GM12874 (cell line): Measurements from ENCODE around the gene FERMT2.

ENCODE experiments used
- TF ChIP-seq, protein P1 (sequence below): IDR thresholded peaks from 2 replicates; pipeline ENCODE4 v1.5.1; 2011; ENCODE audit warnings: low read depth, mild to moderate bottlenecking, control low read depth, low read length, moderate library complexity; ENCODE audit not compliant: insufficient read depth

Gene FERMT2

DNA sequence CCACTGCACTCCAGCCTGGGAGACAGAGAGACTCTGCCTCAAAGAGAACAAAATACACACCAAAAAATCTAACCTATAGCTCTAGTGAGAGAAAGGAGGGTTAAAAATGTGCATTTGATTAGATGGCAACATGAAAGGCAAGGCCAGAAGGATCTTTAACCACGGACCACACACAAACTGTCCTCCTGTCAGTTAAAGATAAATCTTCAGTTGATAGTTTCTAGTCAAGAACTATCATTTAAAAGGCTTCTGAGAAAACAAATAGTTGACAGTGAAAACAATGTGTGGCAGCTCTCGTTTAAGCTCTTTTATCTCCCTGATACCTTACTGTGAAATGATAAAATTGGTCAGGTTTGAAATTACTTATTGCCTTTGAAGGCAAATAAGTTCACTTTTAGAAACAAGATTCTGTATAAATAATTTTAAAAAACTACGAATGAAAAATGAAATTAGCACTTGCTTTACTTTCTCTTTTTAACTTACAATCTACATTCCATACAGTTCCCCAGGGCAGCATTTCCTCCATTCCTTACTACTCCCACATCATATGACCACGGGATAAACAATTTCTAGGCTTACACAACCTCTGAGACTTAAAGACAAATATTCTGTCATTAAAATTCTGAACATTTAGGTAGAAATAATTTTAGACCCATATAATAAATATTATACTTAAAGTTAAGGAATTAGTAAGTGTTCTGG is 88.1 kb downstream of the FERMT2 start:
- TF ChIP-seq, protein P1, sequence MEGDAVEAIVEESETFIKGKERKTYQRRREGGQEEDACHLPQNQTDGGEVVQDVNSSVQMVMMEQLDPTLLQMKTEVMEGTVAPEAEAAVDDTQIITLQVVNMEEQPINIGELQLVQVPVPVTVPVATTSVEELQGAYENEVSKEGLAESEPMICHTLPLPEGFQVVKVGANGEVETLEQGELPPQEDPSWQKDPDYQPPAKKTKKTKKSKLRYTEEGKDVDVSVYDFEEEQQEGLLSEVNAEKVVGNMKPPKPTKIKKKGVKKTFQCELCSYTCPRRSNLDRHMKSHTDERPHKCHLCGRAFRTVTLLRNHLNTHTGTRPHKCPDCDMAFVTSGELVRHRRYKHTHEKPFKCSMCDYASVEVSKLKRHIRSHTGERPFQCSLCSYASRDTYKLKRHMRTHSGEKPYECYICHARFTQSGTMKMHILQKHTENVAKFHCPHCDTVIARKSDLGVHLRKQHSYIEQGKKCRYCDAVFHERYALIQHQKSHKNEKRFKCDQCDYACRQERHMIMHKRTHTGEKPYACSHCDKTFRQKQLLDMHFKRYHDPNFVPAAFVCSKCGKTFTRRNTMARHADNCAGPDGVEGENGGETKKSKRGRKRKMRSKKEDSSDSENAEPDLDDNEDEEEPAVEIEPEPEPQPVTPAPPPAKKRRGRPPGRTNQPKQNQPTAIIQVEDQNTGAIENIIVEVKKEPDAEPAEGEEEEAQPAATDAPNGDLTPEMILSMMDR, result no peak

GRCh38 chr14:52861403-52861802 is 89.4 kb downstream of the FERMT2 start:
- TF ChIP-seq, protein P1, result no peak

DNA sequence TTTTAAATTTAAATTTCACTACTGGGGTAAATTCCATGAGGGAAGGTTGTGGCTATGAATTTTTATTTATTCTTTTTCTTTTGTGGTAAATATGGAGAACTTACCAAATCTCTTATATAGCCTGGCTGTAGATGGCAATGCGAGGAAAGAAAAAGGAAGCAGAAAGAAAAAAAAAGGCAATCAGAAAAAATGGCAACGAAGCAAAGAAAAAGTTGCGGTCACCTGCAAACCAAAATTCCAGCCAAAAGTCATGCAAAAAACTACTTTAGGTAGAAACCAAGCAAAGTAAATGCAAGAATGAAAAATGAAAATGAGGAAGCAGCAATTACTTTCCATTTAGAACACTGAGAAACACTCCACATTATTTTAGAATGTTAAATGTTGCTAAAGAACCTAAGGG is 89.9 kb downstream of the FERMT2 start:
- TF ChIP-seq, protein P1, result no peak

DNA sequence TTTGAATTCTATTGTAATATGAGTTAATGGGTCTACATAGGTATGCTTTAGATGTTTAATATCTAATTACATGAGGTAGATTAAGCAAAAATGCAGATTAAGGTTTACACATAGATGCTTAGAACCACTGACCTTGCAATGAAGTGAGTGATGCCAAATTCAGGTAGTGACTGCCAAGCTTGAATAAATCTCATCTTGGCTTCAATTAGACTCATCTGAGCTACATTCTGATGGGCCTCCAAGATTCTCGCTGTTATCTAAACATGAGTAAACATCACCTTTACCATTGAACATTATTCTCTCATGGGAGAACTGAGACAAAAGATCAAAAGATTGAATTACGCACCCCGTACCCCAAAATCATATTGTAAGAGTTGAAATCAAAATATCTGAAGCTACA is 90.6 kb downstream of the FERMT2 start:
- TF ChIP-seq, protein P1, result no peak

DNA sequence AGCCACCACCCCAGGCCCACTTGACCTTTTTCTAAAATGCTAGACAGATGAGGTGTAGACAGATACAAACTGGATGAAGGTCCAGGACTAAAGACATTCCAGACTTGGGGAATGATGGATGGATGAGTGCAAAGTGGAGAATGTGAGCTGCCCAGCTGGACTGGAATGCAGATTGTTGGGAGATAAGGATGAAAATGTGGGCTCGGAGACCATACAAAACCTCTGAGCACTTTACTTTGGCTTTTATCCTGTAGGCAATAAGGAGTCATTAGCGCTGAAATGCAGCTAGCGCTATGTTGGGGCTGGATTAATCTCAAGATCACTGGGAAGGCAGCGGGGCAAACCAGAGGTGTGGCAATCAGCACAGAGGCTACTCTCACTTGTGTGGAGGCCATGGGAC is 94.7 kb downstream of the FERMT2 start:
- TF ChIP-seq, protein P1, result no peak

DNA sequence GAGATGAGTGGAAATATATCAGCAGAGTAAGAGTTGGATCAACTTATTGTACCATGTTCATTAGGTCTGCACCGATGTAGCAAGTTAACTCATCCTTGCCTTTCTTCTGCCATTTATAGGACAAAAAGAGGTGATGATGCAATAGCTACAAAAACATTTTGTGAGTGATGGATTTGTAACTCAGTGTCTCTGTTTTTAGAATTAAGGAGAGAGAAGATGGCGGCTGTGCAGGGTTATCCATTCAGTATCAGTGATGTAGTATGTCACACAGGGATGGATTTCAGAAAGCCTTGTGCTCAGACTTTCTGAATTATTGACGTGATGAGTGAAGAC is 97.4 kb downstream of the FERMT2 start:
- TF ChIP-seq, protein P1, result no peak

DNA sequence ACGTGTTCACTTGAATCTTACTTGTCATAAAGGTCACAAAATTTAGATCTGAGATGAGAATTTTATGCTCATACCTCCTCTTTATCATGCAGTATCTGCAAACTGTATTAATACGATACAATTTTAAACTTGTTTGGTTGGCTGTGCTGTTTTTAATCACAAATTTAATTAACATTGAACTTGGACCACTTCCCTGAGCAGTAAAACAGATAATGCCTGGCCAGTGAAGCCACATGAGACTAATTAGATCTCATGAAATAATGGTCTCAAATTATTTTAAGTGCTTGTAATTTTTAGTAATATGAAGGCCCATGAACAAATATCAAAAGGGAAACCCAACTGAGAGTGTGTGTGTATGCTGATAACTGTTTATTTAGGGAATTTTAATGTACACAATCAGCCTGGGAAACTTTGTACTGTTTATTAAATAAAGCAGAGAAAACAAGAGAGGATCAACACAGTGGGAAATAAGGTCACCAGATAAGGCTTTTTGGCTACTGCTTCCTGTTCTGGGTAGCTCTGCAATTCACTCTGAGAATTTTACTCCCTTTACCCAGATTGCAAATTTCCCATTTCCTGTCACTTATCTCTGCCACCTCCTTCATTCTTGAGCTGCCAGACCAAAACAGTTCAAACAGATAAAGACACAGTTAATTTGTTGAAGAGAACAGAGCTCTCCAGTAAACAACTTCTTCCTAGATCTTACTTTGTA is 97.9 kb downstream of the FERMT2 start:
- TF ChIP-seq, protein P1, result no peak
